Measurements from ENCODE around the gene ZCCHC24.

The ZCCHC24 gene

DNA sequence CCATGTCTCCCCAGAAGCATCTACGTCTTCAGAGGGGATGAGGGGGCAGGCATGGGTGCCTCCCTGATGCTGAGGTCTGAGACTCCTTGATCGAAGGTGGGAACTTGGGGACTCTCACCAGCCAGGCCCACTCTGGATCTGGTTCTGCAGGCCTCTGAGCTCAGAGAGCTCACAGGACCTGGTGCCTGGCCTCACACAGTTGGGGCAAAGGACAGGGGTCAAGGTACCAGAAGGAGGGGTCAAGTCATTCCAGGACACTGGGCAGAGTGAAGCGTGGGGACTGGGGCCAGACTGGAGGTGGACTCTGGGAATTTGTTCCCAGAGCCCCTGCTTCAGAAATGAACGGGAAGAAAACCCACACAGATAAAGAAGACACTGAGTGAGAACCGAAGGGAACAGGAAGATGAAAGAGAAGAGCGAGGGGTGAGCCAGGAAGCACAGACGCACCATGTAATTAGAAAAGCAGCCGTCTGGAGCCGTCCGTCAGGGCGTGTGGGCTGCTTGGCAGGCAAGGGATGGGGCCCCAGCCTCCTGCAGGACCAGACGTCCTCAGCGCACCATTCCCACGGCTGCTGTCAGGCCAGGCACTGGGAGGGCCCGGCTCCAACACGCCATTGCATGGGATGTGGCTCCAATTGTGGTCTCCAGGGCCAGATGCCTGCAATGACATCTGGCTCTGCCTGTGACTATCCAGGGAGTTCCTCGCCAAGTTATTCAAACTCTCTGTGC, 47.7 kb downstream of the ZCCHC24 start:
- no peak for DNase-seq (ENCODE audit: low read depth)

DNA sequence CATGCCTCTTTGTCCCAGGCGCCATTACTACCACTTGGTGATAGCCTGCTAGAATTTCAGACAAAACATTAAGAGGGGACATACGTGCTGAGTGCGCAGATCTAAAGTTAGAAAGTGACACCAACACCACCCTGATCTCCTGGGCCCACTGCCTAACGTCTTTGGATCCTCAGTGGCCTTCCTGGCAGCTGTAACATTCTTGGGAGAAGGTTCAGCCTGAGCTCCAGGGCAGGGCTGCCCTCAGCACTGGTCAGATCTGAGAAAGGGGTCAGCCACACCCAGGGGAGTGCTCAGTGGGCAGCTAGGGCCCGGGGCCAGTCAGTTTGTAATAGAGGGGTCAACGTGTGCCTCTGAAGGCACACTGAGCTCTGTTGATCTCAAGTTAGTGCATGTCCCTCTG, 48.4 kb downstream of the ZCCHC24 start:
- DNase-seq (ENCODE audit: low read depth), result no peak

DNA sequence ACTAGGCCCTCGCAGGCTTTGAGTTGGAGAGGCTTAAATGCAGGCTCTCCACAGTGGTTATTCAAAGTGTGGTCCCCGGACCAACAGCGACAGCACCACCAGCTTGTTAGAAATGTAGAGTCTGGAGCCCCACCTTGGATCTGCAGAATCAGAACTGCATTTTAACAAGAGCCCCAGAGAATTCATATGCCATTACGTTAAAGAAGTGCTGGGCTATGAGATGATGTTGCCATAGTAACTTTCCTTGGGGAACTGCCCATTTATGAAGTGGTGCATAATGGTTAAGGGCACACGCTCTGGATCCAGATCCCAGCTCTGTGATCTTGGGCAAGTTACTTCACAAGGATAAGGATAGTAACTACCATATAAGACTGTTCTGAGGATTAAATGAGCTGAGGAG, 48.9 kb downstream of the ZCCHC24 start:
- DNase-seq (ENCODE audit: low read depth), result no peak

DNA sequence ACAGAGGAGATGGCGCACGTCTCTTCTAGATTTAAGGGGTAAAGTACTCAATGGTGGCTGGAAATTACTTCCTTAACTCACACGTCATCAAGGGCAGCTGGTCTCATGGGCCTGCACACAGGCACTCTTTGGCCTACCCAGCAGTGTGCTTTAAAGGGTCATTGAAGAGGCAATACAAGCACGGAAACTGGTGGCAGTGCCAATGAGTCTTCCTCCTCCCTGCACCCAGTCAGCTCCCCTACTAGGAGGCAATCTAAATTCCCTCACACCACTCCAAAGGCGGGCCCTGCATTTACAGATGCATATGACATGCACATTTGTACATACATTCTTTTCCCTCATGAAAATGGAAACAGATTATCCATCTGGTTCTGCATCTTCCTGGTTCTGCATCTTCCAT, 50.8 kb downstream of the ZCCHC24 start:
- no peak for DNase-seq (ENCODE audit: low read depth)

DNA sequence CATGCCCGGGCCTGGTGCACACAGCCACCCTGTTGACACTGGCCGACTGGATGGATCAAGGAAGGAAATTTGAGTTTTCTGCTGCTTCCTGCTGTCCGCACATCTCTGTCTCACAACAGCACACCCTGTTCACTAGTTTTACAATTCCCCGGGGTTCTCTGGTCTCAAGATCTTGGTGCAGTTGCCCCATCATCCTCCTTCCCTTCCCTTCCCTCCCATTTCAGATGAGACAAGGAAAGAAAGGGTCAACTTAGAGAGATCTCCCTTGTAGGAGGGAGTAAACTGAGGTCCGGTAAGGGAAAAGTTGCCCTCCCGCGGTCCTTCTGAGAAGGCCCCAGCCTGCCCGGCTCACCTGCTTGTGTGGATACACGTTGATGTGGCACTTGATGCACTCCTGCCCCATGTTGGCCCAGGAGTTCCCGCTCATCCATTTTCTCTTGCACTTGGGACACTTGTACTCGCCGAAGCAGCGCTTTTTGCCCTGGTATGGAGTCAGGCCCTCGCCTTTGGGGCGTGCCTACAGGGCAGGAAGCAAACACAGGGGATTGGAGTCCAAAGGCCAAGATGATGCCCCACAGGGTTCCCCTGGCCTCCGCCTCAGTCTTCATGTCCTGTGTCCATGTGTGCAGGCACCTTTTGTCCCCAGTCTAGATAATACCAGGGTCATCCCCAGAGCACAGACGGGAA, 51.4 kb downstream of the ZCCHC24 start:
- no peak for DNase-seq (ENCODE audit: low read depth)

DNA sequence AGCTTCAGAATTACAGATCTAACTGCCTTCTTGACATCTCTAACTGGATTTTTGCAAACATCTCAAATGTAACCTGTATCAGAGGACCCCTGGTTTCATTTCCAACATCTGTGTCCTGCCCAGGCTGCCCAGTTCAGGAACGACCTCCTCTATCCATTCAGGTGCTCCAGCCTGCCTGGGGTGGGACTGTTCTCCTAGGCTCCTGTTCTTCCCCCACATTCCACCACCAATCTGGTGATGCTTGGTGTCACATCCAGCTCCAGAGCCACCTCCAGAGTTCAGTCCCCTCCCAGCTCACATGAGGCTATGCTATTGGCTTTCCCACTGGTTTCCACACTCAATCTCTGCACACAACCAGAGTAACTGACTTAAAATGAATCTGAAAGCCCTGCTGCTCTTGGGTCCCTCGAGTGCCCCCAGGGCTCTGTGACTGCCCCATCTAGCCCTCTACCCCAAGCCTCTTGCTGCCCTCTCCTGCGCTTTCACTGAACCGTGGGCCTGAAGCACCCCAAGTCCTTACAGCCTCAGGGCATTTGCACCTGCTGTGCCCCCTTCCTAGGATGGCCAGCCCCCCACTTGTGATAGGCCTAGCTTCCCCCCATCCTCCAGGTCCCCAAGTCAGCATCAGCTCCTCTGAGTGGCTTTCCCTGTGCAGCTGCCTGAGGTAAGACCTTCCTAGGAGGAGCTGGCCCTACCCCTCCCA, 52.1 kb downstream of the ZCCHC24 start:
- DNase-seq (ENCODE audit: low read depth), result no peak

DNA sequence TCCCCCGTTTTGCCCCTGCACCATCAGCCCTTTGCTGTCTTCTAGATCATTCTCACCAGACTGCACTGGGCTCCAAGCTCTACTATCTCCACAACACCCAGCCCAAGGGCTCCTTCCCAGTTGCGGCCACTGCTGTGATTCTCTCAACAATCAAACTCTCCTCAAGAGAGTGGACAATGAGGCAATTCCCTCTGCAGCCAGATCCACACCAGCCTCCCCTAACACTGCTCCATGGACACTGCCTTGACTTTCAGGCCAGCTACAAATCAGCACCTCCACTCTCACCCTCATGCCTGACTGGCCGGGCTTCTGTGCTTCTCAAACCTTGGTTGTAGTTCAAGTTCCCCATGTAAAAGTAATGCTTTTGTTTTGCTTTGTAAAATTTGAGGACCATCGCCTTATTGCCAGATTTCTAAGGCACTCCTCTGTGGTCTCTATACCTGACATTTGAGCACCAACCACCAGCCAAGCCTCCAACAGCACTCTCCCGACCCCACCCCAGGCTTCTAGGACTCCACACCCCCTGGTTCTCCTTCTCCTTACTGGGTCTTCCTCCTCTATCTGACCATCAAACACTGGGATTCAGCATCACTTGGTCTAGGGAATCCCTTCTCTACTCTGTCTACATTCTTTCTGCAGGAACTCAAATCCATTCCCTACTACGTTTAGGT, 52.8 kb downstream of the ZCCHC24 start:
- DNase-seq (ENCODE audit: low read depth), result no peak

DNA sequence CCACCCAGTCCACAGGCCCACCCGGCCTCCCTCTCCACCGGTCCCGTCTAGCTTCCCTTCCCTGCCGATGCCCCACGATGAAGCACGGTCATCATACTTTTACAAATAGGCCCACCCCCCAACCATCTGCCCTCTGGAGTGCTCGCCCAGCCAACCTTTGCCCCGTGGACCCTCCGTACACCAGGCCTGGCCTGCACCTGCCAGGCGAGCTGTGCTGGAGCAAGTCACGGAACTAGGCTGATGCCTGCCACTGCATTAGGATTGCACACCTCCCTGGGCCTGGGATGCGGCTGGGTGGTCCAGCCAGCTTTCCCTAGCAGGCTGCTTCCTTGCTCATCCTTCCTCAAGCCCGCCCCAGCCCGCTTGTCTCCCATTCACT, 53.4 kb downstream of the ZCCHC24 start:
- no peak for DNase-seq (ENCODE audit: low read depth)

DNA sequence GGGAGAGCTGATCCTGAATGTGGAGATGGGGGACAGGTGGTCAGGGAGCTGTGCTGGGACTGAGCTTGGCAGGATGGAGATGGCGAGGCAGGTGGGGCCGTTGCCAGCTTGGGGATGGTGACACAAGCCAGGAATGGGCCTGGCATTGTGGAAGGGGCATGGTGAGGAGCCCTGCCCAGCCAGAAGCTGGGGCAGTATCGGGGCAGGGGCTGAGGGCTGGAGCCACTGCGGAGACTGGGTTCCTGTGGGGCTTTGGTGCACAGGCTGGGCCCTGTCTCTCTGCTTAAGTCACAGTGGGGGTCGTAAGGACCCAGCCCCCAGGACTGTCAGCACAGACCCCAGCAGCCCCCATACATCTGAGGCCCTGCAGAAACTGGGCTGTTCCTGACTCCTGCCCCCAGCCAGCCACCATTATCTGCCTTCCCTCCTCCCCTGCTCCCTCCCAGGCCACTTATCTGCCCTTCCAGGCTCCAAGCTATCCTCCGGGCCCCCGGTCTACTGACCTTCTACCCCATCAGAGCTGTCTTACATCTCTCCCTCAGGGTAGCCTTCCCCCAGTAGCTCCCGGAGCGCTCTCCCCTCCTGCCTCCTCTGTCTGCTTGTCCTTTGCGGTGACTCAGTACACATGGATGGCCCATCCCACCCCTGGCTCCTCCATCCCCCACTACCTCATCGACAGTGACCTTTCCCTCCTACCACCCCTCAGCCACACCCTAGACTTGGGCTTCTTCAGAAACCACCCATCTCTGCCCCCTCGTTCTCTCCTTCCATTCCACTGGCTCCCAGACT, 54.0 kb downstream of the ZCCHC24 start:
- no peak for DNase-seq (ENCODE audit: low read depth)

DNA sequence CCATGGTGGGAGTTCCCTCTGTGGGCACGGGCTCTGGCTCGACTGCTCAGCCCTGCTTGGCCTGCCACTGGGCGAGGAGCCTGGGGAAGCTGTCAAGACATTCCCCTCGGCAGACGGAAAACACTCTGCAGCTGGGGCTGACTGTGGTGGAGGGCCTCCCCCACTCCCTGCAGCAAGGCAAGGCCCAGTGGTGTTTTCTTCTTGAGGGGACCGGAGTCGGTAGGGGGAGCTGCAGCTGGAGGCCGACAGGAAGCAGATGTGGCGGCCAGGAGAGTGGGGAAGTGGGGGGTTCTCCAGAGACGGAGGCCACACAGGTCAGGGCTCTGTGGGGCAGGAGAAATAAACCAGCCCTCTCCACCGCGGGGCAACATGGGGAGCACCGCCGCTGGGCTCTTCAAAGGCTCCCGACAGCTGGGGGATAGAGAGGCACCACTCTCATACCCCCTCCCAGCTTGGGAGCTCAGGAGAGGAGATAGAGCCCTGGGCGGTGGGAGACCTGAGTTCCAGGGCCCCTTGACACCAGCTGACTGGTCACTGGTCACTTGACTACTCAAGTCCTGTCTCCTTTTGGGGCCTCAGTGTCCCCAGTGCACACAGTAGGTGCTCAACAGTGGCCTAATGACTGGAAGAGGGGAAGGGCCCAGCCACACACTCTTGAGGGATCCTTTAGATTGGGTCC, 54.7 kb downstream of the ZCCHC24 start:
- DNase-seq (ENCODE audit: low read depth), result no peak

DNA sequence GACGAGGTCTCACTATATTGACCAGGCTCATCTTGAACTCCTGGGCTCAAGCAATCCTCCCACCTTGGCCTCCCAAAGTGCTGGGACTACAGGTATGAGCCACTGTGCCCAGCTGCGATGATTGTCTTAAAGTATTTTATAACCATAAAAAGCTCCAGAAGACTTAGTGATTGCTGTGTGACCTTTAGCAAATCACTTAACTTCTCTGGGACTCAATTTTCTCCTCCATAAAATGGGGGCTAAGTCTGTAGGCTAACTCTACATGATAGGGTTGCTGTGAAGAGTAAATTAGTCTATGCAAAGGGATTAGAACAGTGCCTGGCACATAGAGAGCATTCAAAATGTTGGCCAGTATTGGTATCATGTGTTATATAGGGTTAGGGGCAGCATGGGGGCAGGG, 55.4 kb downstream of the ZCCHC24 start:
- no peak for DNase-seq (ENCODE audit: low read depth)

DNA sequence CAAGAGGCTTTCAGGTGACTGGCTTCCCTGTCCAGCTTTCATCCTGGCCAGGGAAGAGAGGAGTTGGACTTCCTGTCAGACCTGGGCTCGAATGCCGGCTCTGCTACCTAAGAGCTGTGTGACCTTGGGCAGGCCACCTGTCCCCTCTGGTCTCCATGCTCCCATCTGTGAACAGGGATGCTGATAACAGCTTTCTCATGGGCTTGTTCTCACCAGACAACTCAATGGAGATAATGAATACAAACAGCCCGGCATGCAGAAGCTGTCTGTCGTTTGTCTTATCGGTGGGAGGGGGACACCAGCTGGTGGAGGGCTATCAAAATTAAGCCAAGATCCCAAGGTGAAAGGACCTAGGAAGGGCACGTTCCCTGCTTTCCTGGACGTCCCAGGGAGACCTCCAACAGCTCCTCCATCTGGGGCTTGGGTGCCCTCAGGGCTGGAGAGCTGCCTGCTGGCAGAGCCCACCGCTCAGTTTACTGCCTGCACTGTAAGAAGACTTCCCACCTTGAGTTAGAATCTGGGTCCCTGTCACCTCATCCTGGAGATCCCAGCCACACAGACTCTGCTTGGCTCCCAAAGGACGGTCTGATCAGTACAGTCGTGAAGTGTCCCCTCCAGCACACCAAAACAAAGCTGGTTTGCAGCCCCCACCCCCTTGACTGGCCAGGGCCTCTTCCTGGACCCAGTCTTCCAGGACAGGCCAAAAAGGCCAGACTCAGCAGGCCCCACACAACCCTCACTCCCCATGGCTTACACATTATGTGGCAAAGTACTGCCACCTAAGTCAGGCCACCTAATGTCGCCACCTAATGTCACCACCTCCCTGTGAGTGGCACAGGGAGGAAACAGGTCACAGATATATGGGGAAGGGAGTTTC, 57.2 kb downstream of the ZCCHC24 start:
- no peak for DNase-seq (ENCODE audit: low read depth)

DNA sequence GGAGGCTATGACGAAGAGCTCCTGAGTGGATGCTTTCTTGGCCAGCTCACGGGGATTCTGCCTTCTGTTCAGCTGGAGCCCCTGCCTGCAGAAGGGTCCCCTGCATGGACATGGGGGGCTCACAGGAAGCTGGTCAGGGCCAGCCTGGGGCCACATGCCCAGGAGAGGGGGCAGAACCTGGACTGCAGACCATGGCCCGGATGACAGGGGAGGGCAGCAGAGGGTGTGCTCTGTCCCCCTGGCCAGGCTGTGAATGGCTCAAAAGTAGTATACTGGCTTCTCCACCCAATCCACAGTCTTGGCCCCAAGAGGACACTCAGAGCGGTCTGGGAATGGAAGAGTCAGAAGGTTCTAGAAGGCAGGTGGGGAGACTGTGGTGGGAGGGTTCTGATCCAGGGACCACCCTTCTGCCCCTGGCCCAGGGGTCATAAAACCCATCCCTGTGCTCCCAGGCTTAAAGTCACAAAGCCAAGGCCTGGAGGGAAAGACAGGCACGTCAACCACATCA, 57.9 kb downstream of the ZCCHC24 start:
- DNase-seq (ENCODE audit: low read depth), result no peak

DNA sequence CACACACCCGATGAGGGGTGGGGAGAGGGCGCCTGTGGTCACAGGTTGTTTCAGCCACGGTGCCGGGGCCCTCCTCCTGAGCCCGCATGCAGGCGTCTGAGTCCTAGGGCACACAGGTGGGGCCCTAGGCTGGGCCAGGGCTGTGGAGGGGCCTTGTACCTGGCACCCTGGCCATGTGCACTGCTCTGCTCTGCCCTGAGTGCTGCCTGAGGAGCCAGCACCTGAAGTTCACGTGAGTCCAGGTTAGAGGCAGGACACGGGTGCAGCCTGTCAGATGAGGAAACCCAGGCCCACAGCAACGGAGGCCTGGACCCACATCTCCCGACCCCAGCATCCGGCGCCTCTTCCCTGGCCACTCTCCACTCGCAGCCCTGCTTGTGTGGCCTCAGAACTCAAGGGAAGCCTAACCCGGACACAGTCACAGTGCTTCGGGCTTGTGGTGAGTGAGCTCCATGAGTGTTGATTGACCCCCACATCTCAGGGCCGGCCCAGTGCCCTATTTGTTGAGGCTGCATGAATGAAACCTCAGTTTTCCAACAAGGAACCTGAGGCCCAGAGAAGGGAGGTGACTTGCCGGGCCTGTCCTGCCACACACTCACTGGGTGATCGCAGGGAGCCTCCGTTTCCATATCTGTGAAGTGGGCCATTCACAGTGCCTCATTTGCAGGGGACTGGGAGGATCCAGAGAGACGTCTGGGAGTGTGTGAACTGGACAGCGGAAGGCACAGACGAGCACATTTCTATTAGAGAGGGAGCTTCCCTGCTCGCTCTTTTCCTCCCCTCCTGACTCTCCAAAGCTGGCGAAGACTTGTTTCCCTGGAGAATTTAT, 58.6 kb downstream of the ZCCHC24 start:
- DNase-seq (ENCODE audit: low read depth), result no peak

DNA sequence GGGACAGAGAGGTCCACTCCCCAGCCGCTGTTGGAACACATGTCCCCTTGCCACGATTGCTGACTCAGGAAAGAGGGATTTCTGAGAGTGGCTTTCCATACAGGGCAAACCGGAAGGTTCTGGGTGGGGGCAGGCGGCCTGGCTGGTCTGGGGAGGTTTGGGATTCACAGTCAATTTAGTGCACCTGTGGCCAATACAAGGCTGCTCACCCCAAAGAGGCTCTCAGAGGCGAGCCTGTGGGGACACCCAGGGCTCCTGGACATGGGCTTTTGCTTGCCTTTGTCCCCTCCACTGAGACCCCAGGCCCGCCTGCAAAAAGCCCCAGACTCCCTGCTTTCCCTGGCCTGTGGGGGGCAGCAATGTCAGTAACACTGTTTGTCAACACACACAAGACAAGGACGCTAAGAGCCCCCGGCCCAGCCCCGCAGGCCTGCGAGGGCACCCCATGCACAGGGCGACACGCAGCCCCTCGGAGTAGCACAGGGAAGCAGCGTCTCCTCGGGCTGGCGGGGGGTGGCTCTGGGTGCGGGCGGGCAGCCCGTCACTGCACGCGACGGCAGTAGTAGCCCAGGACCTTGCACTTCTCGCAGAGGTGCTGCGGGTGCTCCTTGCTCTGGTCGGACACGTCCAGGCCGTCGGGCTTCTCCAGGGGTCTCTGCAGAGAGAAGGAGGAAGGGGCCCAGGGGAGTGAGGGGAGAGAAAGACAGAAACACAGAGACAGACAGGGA, 59.5 kb downstream of the ZCCHC24 start:
- no peak for DNase-seq (ENCODE audit: low read depth)

DNA sequence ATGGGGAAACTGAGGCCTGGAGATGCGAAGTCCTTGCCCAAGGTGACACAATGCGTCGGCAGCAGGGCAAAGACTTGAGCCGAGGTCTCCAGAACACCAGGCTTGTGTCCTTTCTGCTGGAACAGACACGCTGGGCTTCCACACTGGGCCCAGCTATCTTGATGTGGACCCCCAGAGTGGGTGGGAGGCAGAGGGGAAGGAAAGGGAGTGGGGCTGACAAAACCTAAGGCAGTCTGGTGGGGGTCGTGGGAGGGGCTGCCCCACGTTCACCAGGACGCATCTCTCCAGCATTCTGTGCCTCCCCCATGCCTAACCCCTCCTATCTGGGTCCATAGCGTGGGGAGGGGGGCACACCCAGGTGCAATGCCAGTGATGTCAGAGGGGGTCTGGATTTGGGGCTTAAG, 60.0 kb downstream of the ZCCHC24 start:
- DNase-seq (ENCODE audit: low read depth), result no peak

DNA sequence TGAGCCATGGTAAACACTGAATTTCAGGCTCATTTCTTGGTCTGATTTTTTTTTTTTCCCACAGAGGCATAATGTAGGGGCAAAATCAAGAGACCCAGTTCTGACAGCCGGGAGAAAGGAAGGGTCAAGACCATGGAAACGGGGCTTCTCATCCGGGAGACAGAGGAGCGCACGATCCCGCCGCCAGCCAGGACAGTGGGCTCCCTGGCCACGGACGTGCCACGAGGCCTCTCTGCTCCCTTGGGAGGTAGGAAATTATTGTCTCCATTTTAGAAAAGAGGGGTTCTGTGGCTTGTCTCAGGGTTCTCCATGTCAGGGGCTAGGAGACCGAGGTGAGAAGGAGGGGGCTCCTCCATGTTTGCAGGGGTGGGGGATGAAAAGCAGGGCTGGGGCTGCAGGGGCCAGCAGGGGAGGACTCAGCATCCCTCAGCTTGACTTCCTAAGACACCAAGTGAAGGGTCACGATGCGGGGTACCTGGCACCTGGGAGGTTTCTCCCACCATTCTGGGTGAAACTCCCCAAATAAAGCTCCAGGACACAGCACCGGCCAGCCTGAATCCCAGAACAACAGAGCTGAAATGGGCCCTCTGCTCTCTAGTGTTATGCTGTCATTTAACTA, 60.5 kb downstream of the ZCCHC24 start:
- no peak for DNase-seq (ENCODE audit: low read depth)

DNA sequence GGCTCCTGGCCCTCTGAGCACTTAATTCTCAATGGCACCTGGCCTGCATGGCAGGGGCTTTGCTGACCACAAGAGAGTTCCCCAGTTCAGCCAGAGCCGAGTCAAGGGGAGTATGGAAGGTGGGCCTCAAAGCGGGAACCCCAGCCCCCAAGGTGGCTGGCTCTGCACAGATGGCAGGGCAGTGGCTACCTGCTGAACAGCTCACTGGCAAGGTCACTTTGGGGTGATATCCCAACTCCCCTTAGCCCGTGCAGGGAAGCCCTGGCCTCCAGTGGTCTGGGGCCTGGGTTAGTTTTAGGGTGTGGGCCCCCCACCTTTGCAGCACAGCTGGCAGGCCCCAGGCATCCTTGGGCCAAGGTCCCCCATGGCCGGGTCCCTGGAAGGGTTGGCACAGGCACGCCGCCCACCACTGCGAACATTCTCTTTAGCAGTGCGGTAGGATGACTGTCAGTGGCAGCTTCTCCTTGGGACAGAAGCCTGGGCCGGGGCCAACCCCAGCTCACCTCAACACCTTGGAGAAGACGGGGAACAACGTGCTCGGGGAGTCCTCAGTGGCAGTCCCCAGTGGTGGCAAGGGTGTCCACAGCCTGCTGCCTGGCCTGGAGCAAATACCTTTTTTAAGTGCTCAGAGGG, 61.3 kb downstream of the ZCCHC24 start:
- no peak for DNase-seq (ENCODE audit: low read depth)

All from activated gamma-delta T cell treated with anti-CD3 and anti-CD28 coated beads, Interleukin-2, amount 50 U/mL, for 16 hours (primary cell).